ENCODE measurements around the gene CERS6. TPM values are rescaled to one million over a fixed set of nuclear protein-coding genes. Genes with fewer than 3 reads are reported as not detected.

CERS6 gene
- total RNA-seq, 1 donor from 2014 or later, result 23.6 TPM

DNA sequence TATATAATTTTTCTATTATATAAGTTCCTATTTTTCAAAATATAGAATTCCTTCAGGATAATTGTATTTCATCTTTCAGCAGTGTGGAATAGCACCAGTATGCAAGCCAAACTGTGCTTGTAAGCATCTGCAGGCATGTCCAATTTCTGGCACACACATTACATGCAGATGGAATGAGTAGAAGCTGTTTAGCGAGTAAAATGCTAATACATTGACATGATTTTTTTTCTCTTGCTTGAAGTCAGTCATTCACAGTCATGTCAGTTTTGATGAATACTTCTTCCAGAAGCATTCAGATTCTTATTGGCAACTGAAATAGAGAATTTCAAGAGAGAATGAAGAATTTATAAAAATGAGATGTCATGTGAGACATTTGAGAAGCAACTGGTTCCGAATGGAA, 109.4 kb downstream of the CERS6 start:
- no peak for DNase-seq (ENCODE audit: low read depth in 2 of 2)

GRCh38 chr2:168566974-168567665, 111.0 kb downstream of the CERS6 start:
- DNase-seq (ENCODE audit: low read depth in 2 of 2), result no peak

DNA sequence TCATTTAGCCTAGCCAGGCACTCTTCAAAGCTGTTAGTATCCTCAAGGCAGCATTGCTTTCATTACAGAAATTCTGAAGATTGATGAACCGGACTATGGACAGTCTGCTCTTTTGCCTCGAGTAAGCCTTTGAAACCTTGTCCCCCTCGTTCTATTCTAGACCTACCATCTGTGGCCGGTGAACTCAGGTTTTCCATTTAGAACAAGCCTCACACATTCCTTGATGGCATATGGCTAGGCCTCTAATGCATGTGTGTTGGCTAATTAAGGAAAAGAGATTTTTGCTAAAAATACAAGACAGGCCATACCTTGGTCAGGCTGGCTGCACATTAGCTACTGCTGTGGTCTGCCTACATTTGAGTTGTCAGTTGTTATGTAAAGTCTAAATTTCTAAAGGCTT, 111.8 kb downstream of the CERS6 start:
- DNase-seq (ENCODE audit: low read depth in 2 of 2), result no peak

GRCh38 chr2:168568476-168569267, 112.6 kb downstream of the CERS6 start:
- DNase-seq (ENCODE audit: low read depth in 2 of 2), result no peak

- peak in 1 of 2 donors; percentile 36 for DNase-seq (ENCODE audit: low read depth in 2 of 2)
These were observed 115.0 kb downstream of the CERS6 start for GRCh38 chr2:168571061-168571460.

DNA sequence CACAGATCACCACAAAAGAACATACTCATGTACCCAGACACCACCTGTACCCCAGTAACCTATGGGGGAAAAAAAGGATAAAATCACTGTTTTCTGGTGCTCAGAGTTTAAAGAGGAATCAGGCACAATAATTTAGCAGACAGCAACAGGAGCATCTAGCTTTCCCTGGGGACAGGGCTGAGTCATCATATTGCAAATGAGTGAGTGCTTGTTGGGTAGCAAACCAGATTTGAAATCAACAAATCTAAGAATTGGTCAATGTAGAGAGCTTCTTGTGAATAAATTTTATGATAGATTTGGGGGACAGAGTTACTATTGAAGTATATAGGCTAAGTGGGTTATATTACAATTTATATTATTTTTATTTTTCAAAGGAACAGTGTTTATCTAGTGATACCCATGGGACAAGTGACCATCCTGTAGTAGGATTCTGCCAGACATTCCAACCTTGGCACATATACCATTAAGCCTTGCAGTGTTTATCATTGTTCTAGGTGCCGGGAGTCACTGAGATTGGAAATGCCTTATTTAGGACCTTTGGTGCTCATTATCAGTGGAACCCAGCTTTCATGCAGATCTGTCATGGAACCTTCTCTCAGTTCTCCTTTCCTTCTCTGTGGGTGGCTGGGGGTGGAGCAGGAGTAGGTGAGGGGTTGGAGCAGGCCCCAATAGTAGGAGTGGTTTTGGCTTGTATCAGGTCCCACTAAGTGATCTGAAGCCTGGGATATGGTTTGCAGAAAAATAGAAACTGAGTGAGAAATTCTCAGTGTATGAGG, 117.2 kb downstream of the CERS6 start:
- DNase-seq (ENCODE audit: low read depth in 2 of 2), result no peak

DNA sequence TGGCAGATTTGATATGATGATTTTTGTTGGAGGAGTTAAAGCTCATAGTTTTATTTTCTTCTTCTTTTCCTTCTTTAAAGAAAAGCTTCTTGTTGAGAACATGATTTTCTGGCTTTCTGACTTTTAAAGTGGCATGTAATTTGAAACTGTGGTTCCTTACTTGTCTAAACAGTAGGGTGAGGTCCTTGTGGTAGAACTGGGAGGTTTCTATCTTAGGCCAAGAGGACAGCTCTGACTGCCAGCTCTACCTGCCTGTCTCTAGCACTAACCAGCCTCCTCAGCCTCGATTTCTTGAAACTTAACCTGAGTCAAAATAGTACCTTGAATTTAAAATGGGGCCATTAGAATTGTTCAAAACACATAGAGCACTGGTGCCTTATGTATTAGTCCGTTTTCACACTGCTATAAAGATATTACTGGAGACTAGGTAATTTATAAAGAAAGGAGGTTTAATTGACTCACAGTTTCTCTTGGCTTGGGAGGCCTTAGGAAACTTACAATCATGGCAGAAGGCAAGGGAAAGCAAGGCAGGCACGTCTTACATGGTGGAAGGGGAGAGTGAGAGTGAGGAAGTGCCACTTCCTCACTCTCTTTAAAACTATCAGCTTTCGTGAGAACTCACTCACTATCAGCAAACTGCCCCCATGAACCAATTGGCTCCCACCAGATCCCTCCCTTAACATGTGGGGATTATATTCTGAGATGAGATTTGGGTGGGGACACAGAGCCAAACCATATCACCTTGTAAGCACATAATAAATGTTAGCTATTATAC, 119.0 kb downstream of the CERS6 start:
- no peak for DNase-seq (ENCODE audit: low read depth in 2 of 2)

DNA sequence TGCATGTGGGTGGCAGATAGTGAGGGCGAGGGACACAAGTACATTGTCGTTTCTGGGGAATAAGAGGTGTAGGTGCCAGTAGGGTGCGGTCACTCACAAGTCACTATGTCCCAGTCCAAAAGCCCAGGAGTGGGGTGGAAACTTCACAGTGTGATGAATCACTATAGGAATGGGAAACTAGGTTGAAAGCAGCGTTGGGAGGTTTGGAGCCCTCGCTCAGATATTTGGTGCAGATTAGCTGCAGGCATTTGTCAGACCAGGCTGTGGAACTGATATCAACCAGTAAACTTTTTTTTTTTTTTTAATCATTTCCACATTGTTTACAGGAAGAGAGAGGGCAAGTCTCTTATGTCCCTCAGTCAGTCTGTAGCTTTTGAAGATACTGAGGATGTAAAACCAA, 121.8 kb downstream of the CERS6 start:
- no peak for DNase-seq (ENCODE audit: low read depth in 2 of 2)

DNA sequence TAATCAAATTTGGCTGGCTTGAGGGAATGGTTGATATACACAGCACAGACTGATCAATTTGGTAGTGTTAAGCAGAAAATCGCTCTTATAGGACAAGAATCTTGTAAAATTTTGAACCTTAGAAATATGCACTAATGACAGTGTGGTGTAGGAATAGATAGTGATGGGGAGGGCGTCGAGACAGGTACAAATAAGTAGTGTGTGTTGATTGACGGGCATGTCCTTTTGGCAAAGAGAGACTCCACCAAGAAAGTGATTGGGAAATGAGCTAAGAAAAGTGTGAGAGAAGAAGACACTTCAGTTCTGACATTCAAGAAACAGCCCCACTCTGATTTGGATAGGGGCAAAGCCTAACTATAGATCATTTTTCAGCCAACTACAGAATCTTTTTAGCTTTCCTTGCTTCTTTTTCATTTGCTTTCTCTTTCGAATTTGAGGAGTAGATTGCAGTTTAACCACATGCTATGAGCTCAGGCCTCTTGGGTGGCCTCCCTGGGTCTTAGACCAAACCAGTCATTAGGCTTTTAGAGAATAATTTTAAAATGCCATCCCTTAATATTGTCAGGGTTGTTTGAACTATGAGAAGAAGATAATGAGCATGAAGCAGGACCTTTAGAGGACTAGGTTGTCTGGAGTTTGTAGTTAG, 127.1 kb downstream of the CERS6 start:
- DNase-seq (ENCODE audit: low read depth in 2 of 2), result no peak

DNA sequence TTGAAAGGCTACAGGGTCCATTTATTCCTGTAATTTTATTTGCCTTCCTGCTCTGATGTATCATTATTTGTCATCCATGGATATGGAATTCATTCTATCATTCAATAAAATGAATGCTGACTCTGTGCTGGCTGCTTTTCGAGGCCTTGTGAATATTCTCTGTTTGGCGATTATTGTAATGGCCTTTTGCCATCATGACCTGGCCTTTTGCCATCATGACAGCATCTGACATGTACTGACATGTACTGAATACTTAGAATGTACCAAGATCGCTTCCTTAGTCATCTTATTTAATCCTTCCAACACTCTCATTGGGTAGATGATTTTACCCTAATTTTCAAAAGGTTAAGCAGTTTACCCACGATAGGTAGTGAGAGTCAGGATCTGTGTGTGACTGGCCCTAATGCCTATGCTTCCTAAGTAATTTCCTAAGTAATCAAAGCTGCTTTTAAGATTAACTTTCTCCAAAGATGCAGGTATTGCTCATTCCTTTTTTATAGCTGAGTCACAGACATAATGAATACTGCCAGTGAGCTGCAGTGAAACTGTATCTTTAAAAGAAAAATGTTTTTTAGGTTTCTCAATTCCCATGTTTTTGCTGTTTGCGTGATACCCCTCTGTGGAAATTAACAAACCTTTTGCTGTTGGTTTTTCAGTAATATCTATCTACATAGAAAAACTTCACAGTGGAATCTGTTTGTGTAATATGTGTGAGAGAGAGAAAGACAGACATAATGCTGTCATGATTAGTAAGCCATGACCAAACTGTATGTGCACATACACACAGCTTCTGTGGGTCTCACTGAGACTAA, 127.8 kb downstream of the CERS6 start:
- DNase-seq (ENCODE audit: low read depth in 2 of 2), result peak in 1 of 2 donors; percentile 33

GRCh38 chr2:168584911-168585310, 128.8 kb downstream of the CERS6 start:
- DNase-seq (ENCODE audit: low read depth in 2 of 2), result no peak

- DNase-seq (ENCODE audit: low read depth in 2 of 2), result no peak
These were observed 129.6 kb downstream of the CERS6 start for GRCh38 chr2:168585700-168586099.

DNA sequence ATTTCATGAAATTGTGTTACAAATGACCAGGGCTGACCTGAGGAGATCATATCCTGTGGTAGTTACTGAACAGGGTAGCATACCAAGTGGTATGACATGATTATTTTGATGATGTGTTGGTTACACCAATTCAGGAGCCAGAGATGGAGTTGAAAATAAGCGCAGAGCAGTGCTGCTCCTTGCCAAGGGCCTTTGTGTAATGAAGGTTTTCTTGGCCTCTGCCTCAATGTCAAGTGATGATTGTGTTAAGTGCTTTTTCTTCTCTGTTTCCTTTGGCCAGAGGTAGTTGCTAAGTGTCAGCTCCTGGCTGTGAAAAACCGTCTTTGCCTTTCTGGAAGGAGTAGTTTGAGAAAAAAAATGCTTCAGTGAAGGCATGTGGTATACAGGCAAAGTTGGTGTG, 131.2 kb downstream of the CERS6 start:
- no peak for DNase-seq (ENCODE audit: low read depth in 2 of 2)

- DNase-seq (ENCODE audit: low read depth in 2 of 2), result no peak
These were observed 133.5 kb downstream of the CERS6 start for GRCh38 chr2:168589236-168590211.

DNA sequence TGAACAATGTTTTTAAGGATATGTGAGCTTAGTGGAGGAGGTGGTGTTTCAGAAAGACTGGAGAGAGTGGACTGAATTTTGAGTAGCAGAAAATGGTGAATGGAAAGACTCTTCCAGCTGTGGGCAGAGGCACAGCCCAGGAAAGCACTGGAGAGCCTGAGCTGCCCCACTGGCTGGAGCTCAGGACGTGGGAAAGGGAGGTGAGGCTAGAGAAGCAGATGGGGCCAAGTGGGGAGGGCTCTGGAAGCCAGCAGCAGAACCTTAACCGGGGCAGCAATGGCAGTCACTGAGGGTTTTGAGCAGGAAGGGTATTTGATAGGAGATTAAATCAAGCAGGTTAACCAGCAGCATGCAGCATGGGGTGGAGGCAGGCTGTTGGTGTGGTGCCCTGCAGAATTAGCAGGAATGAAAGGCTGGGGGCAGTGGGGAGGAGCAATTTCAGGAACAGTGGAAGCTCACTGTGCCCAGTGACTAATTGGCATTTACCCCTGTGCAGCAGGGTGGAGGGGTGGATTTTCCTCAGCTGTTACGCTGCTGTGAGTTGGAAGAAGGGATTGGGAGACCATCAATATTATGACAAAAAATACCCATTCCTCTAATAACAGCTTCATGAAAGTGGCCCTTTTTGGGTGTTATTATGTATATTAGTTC, 136.2 kb downstream of the CERS6 start:
- DNase-seq (ENCODE audit: low read depth in 2 of 2), result no peak

- DNase-seq (ENCODE audit: low read depth in 2 of 2), result no peak
These were observed 137.6 kb downstream of the CERS6 start for GRCh38 chr2:168593713-168594112.

- no peak for DNase-seq (ENCODE audit: low read depth in 2 of 2)
These were observed 138.7 kb downstream of the CERS6 start for GRCh38 chr2:168594778-168595177.

DNA sequence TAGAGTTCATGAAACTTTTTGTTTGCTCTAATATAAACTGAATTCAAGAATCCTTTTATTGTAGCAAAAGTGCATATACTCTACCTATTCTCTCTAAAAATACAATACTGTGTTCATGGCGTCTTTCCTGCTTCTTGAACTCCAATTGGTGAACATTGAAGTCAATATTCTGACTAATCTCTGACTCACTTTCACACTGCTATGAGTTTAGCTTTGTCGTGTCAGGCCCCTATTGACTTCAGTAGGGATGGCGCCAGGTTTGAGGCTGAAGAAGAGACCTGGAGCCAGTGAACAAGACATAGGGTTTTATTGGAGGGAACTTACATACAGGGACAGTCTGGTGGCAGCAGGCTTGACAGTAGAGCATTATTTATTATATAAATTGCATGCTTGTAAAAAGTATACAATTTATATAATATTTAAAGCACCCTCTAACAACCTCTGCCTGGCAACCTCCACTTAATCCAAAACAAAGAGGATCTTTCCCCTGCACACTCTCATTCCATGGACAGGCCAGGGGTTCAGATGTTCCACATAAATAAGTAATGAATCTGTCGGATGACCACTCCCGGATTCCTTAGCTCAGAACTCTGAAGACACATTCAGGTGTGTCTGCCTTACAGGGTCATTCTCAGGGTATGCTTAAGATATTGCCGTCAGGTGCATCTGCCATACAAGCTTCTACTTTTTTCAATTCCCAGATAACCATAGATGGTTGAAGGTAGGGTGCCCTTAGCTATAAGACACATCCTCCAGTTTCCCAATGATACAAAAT, 141.0 kb downstream of the CERS6 start:
- no peak for DNase-seq (ENCODE audit: low read depth in 2 of 2)
